HG02759 (cell line): ENCODE measurements around the gene GALNT18.

Experiments used
- ATAC-seq: cut with Tn5 transposase; IDR thresholded peaks from one replicate; pipeline ENCODE4 v1.9.1; 2021; ENCODE audit warnings: mild to moderate bottlenecking, moderate library complexity; ENCODE audit not compliant: unreplicated experiment

The GALNT18 gene

DNA sequence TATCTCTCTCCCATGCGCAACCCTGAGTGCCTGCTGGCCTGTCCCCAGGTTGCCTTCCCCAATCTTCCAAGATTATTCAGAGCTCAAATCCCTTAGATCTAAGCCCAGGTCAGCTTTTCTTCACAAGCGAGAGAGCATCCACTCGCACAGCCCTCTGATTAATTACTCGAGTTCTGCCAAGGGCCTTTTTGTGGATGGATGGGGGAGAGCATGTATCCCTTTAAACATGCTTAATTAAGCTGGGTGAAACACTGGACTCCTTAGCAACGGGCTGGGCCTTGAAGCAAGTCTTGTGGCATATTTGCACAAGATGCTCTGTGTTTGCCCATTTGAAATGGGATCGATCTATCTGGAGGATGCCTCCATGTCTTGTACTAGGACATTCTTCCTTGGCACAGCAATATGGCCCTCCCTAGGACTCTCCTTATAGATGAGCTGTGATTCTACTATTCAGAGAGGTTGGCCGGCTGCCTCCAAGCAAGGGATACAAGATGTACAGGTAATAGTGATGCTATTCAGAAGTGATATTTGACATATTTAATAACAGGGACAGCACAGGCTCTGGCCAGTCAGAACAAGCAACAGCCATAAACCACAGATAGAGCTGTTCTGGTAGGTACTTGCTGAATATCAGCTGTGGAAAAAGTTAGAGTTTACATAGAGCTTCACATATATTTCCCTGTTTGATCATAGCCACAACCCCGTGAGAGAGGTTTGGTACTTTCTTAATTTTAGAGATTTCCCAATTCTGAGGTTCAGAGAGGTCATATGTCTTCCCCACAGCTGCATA, 394.3 kb downstream of the GALNT18 start:
- no peak for ATAC-seq
